ENCODE measurements around the gene PKD1L1.
A peak's percentile ranks its signal among the peaks of the same experiment; 100 is the strongest.
"Not testable (repeated sequence)": the region's sequence is repeated elsewhere in the genome, so short reads cannot be mapped to it uniquely, and the experiment has no call there.

Gene PKD1L1

DNA sequence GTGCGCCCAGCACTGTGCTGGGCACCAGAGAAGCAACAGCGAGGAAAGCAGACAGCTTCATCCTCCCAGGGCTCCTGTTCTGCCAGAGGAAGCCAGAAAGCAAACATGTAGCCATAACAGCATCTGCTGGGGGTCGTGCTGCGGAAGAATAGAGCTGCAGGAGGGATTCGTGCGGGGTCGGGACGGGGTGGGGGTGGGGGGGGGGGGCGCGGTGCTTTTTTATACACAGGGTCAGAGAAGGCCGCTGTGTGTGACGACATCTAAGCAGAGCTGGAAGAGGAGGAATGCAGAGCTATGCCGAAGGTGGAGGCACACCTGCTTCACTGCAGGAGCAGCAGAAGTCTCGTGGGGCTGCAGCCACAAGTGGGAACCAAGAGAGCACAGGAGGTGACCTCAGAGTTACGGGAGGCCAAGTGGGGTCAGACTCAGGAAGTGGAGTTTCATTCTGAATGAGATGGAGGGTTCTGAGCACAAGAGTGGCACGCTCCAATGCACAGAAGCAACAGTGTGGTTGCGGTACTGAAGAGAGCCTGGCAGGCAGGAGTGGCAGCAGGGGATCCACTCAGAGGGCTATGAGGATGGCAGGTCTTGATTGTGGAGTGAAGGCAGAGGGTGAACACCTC is 11.1 kb downstream of the PKD1L1 start:
- DNase-seq (ENCODE audit: low spot score), result no peak

DNA sequence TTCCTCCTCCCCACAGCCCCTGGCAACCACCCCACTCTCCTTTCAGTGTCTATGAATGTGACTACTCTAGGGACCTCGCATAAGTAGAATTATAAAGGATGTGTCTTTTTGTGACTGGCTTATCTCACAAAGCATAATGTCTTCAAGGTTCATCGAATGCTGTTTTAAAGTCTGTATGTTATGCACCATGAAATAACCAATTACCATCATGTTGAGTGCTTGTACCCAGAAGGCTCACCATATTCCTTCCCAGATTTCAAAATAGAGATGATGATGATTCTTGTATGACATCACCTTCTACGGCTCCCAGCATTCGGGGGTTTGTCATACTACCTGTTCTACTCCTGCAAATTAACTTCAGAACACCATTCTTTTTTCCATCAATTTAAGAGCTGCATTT is 11.9 kb downstream of the PKD1L1 start:
- DNase-seq (ENCODE audit: low spot score), result no peak

- no peak for DNase-seq (ENCODE audit: low spot score)
Observed at GRCh38 chr7:47935336-47935735, 12.9 kb downstream of the PKD1L1 start.

DNA sequence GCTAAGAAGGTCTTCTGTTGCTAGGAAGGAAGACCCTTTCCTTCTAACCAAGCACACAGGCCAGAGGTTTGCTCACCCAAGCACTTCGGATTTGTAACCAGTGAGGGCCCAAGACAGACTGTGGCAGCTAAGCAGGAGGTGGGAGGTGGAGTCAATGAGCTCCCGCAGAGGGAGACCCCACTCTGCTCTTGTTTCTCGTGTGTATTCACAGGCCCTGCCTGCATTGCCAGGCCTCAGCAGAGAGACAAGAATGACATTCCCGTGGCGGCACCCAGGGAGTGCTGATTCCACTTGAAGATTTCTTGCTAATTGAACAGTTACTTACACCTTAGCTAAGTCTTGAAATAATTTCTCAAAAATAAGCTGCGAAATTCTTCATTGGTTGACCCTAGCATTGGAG is 13.4 kb downstream of the PKD1L1 start:
- no peak for DNase-seq (ENCODE audit: low spot score)

DNA sequence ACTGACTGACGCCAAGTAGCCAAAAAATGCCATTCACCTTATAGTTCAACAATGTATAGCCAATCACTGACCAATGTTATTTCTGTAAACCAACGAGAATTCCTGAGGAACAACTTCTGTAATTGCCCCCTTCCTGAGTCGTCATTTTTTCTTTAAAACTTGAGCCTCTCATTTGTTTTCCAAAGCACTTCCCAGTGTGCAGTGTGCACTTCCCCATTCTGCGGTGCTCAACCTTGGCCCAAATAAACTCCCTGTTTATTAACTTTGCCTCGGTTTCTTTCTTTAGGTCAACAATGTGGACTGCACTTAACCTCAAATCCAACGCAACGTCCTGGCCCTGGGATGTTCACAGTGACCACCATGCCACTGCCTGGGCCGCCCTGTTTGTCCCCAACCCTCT is 15.1 kb downstream of the PKD1L1 start:
- DNase-seq (ENCODE audit: low spot score), result no peak

- no peak for DNase-seq (ENCODE audit: low spot score)
Observed at GRCh38 chr7:47932466-47933037, 15.7 kb downstream of the PKD1L1 start.

GRCh38 chr7:47932016-47932415 is 16.2 kb downstream of the PKD1L1 start:
- DNase-seq (ENCODE audit: low spot score), result no peak

DNA sequence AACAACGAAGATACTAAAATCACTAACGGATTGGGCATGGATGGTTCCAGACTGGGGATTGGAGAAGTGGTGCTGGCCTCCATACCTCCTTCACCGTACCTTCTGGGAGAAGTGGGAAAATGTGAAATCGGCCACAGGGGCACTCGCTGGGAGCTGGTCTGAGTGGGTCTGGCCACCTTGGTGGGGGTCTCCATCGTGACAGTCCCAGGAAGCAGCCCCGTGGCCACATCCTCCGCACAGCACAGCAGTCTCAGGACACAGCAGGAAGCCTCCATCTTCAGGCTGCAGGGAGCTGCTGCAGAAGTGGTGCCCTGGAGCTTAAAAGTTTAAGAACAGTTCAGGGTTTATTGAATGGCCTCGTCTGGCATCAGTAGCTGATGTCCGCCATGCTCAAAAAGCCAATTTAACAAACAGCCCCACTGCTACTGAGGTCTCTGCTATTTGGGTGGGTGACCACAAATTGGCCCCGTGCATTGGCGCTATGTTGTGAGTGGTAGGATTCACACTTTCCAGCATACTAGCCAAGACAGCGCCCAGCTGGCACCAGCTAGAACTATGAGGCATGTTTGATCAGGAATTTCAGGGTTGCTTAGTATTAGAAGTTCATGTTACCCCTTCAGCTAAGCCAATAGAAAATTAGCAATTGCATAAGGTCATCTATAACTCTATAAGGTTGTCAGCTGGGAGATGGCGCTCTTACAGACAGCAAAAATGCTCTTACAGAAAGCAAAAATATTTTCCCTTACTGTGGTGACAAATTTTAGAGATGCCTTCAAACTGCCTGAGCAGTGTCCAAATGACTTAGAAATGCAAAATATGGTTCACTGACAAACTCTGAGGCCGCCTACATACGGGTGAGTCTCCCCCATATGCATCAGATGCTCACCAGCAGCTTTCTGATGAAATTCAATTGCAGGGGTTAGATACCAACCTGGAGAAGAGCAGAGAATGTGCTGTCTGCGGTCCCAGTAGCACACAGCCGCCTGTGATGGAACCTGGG is 17.0 kb downstream of the PKD1L1 start:
- no peak for DNase-seq (ENCODE audit: low spot score)

- DNase-seq (ENCODE audit: low spot score), result no peak
Observed at GRCh38 chr7:47924266-47924665, 24.0 kb downstream of the PKD1L1 start.

DNA sequence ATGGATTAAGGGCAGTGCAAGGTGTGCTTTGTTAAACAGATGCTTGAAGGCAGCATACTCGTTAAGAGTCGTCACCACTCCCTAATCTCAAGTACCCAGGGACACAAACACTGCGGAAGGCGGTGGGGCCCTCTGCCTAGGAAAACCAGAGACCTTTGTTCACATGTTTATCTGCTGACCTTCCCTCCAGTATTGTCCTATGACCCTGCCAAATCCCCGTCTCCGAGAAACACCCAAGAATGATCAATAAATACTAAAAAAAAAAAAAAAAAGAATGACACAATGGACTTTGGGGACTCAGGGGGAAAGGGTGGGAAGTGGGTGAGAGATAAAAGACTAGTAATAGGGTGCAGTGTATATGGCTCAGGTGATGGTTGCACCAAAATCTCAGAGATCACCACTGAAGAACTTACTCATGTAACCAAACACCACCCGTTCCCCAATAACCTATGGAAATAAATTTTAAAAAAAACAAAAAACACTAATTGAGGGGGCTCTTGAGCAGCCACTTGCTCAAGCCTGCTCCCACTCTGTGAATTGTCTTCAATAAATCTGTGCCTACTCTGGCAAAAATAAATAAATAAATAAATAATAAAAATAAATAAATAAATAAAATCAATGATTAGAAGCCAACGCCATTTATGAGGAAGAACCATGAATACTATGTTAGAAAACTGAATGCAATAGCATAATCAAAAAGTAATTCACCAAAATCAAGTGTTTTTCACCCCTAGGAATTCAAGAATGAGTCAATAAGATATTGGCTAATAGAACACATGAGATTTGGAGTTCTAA is 25.0 kb downstream of the PKD1L1 start:
- not testable (repeated sequence) for DNase-seq (ENCODE audit: low spot score)

- DNase-seq (ENCODE audit: low spot score), result not testable (repeated sequence)
Observed at GRCh38 chr7:47916514-47916913, 31.8 kb downstream of the PKD1L1 start.

DNA sequence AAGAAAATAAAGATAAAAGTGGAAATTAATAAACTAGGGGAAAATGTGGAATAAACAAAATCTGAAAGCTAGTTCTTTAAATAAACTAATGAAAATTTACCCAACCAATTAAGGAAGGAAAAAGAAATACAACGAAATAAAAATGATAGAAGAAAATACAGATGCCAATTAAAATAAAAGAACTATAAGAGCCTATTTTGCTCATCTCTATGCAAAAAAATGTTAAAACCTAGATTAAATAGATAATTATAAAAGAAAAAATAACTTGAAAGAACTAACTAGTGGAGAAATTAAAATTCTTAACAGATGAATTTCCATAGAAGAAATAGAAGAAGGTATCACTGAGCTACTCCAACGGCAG is 32.7 kb downstream of the PKD1L1 start:
- no peak for DNase-seq (ENCODE audit: low spot score)

DNA sequence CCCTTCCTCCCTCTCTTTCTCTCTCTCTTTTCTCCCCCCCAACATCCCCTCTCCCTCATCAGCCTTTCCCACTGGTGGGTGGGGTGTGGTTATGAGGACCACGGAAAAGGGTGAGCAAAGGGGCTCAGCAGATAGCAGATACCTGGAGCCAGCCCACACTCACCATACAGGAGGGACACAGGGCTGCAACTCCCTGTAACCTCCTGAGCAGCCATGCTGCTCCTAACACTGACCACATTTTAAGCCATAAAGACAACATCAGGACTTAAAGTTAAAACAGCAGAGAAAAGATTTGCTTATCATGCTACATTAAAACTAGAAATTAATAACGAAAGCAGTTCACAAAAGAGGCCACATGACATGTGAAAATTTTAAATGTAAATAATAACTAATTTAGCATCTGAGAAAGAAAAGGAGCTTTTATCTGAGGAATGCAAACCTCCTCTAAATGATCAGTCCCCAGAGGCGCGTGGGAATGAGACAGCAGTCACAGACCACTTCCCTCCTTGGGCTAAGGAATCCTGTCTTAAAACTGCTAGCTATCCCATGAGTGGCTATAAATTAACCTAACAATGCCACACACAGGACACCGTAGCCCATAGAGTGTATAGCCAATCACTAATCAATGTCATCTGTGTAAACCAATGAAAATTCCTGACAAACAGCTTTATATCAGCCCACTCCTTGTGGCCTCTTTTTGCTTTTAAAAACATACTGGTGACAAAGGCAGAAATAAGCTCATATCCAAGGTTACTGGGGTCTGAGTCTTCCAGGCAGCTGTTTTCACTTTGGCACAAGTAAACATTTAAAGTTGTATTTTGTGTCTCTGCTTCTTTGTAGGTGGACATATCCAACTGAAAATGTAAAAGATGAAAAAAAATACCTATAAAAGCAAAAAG is 33.3 kb downstream of the PKD1L1 start:
- DNase-seq (ENCODE audit: low spot score), result peak; percentile 71

DNA sequence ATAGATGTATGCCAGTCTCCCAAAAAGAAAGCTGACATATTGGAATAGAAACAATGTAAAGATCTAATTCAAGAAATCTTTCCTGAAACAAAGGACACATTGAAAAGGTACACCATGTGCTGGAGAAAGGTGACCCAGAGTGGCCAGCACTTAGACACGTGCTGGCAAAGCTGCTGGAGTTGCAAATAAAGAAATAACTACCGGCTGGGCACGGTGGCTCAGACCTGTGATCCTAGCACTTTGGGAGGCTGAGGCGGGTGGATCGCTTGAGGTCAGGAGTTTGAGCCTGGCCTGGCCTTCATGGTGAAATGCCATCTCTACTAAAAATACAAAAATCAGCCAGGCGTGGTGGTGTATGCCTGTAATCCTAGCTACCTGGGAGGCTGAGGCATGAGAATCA is 35.9 kb downstream of the PKD1L1 start:
- no peak for DNase-seq (ENCODE audit: low spot score)

GRCh38 chr7:47908720-47909119 is 39.5 kb downstream of the PKD1L1 start:
- DNase-seq (ENCODE audit: low spot score), result no peak

DNA sequence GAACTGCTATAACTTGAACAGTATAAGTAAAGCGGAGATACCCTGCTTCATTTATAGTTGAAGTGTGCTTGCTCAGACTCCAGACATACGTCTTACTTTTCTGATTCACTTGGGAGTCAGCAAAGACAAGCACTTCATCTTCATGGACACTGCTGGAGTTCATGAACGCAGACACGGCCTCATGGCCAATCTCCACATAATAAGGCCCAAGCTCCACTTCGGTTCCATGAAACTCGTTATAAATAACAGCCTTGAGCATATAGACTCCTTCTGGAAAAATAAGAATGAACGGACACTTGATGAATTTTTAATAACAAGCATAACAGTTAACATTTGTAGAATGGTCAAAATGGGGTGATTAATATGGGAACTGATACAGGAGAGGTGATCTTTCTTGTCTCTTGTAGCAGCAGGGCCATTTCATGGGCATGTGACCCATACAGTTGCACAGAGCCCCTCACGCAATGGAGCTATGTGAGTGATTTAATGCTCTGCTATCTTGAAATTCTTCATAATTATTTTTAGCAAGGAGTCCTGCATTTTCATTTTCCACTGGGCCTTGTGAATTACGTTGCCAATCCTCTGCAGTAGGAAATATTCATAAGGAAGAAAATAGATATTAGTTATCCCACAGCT is 40.2 kb downstream of the PKD1L1 start:
- DNase-seq (ENCODE audit: low spot score), result no peak

- no peak for DNase-seq (ENCODE audit: low spot score)
Observed at GRCh38 chr7:47906883-47907282, 41.4 kb downstream of the PKD1L1 start.

DNA sequence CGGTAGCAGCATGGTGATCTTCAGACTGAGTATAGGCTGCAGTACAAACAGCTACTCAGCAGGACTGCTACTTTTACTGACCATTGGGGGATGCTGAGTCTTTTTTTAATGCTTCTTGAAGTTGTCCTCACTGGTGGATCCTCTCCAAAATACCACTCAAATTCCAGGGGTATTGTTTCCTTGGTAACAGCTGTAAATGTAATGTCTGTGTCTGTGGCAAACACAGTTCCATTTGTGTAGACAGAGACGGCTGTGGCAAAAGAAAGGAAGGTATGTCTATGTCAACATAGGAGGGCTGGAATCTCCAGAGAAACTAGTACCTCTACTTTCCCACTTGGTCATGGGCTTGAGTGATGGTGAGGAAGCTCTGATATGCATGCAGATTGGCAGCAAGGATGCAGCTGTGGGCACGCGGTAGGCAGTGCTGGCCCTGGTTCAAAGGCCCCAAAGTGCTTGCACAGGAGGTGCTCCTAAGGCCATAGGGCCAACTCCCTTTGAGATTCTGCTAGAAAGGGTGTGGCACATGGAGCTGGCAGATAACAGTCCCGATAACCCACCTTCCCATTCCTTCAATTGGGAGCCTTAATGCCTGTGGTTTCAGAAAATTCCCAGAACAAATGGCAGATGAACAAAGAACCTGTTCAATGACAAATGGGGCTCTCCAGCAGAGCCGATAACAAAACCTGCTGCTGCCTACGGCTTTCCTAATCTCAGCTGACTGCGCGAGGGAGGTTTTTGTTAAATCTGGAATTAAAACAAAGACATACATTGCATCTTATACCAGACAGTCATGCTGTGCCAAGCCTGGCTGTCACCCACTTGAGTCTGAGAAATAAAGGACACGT is 43.0 kb downstream of the PKD1L1 start:
- DNase-seq (ENCODE audit: low spot score), result no peak

DNA sequence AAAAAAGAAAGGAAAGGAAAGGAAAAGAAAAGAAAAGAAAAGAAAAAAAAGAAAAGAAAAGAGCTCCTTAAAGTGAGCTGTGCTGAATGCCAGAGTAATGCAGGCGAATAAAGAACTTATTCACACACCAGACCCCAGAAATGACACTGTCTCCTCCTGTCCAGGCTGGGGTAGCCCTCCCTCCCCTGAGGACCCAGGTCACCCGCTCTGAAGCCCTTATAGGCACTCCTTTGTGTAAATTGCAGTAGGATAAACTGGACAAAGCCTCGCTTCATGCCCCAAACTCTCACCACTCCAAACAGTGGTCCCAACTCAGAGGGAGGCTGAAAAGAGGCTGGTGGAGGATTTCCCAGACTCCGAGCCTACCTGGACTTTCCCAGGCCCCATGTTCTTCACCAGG is 46.3 kb downstream of the PKD1L1 start:
- DNase-seq (ENCODE audit: low spot score), result peak; percentile 85

GRCh38 chr7:47901542-47901941 is 46.7 kb downstream of the PKD1L1 start:
- peak; percentile 61 for DNase-seq (ENCODE audit: low spot score)

All from COLO829 (cell line).